ENCODE data around the gene HCRT.
A peak's percentile ranks its signal among the peaks of the same experiment; 100 is the strongest.

DNA sequence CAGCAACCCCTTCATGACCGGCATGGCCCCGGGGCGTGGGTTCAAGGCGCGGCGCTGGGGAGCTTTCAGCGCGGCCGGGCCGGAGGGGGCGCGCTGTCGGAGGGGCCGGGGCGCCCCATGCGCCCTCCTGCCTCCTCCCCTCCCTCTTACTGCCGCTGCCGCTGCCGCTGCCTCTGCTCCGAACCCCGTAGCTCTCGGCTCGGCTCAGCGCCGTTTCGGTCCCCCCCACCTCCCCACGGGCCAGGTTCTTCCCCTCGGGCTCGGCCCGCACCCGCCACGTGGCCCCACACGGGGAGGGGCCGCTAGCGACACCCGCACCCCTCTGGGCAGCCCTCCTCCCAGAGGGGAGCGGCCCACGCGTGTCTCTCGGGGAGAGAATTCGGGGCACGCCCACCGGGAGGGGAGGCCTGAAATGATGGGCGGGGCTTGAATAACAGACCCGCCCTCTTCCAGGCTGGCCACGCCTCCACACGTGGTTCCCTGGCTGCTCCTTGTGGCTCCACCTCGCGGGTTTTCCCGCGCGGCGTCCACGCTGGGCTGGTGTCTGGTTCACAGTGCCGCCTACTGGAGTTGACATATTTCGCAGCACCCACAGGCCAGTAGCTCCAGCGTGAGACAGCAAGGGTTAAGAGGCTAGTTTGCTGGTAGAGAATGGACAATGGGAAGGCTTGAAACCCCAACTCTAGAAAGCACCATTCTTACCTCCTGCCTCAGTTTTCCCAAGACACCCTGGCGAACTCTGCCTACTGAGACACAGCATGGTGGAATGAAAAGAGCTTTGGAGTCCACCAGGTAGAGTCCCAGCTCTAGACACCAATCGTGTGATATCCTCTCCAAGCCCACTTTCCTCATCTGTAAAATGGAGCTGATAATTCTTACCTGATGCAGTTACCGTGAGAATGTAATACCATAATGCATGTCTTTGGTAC, 4.1 kb downstream of the HCRT start, which contains the start of gene KCNH4:
- TF ChIP-seq TCF12 (IDR thresholded peaks at IDR 0.05; ENCODE audit: low read depth, low read length): no peak
- TF ChIP-seq YY1 (IDR thresholded peaks at IDR 0.05; ENCODE audit: low read depth, low read length): no peak
- peak; percentile 45 to 62 (median 45) for TF ChIP-seq CTCF (IDR thresholded peaks at IDR 0.05; ENCODE audit: control extremely low read depth in 1 of 3, insufficient read depth in 1 of 3, low read depth in 1 of 3, low read length in 3 of 3)
- no peak for TF ChIP-seq SP2 (IDR thresholded peaks at IDR 0.05; ENCODE audit: low read length)
- TF ChIP-seq POLR2A (IDR thresholded peaks at IDR 0.05; ENCODE audit: control extremely low read depth in 1 of 2, low read depth in 2 of 2, low read length in 2 of 2): no peak
- no peak for TF ChIP-seq KDM1A (IDR thresholded peaks at IDR 0.05; ENCODE audit: borderline replicate concordance, low read length)
- no peak for TF ChIP-seq CEBPB (IDR thresholded peaks at IDR 0.05; ENCODE audit: low read depth, low read length)
- TF ChIP-seq EZH2 (IDR thresholded peaks at IDR 0.05; ENCODE audit: low read depth, low read length, severe bottlenecking): peak; percentile 4
- peak; percentile 56; the same call in 1 of the 2 replicates for TF ChIP-seq USF2 (IDR thresholded peaks at IDR 0.05; ENCODE audit: low read length)
- TF ChIP-seq POLR2AphosphoS5 (IDR thresholded peaks at IDR 0.05; ENCODE audit: low read depth, low read length): no peak
- TF ChIP-seq EGR1 (IDR thresholded peaks at IDR 0.05; ENCODE audit: borderline replicate concordance, low read depth, low read length): no peak
- no peak for TF ChIP-seq ZNF274 (IDR thresholded peaks at IDR 0.05; ENCODE audit: borderline replicate concordance, extremely low read depth, low read length)

All from H1 (cell line).